OCI-LY3 (cell line): Measurements from ENCODE around the gene GLIS1.

Experiments
- H2AFZ ChIP-seq: fragments of 200-600, 300-600 bp; shearing (Covaris generic); 2 replicates; pipeline ENCODE4 v1.6.0; 2014; ENCODE audit warnings: antibody characterized with exemption, low read depth, low read length
- H3K27ac ChIP-seq: fragments of 200-600, 300-600 bp; sonication (generic); 2 replicates; pipeline ENCODE4 v1.5.1; 2014; ENCODE audit warnings: mild to moderate bottlenecking, low read length, moderate library complexity, mixed read lengths
- H3K27me3 ChIP-seq: fragments of 200-600, 300-600 bp; sonication (generic); 2 replicates; pipeline ENCODE4 v1.6.1; 2014; ENCODE audit warnings: low read depth, low read length, mixed read lengths
- H3K36me3 ChIP-seq: fragments of 200-600, 300-600 bp; sonication (generic); replicated peaks from 2 replicates; pipeline ENCODE3; 2014; ENCODE audit warnings: low read depth, low read length, mixed read lengths
- H3K4me1 ChIP-seq: fragments of 300-600, 200-600 bp; sonication (generic); 2 replicates; pipeline ENCODE4 v1.6.1; 2014; ENCODE audit warnings: low read length, mixed read lengths
- H3K4me2 ChIP-seq: fragments of 200-600, 300-600 bp; sonication (generic); 2 replicates; pipeline ENCODE4 v1.6.1; 2014; ENCODE audit warnings: low read length, mixed read lengths
- H3K4me3 ChIP-seq: fragments of 300-600, 200-600 bp; sonication (generic); 2 replicates; pipeline ENCODE4 v1.5.1; 2014; ENCODE audit warnings: antibody characterized with exemption, mild to moderate bottlenecking, low read length, moderate library complexity
- H3K79me2 ChIP-seq: fragments of 300-600, 200-600 bp; shearing (Covaris generic); 2 replicates; pipeline ENCODE4 v1.6.1; 2014; ENCODE audit warnings: mild to moderate bottlenecking, low read length, mixed read lengths
- H3K9ac ChIP-seq: fragments of 300-600, 200-600 bp; shearing (Covaris generic); 2 replicates; pipeline ENCODE4 v1.6.0; 2014; ENCODE audit warnings: mild to moderate bottlenecking, low read length, moderate library complexity
- H3K9me3 ChIP-seq: fragments of 200-600, 300-600 bp; shearing (Covaris generic); 2 replicates; pipeline ENCODE4 v1.6.1; 2014; ENCODE audit warnings: low read length, mixed read lengths; ENCODE audit not compliant: insufficient read depth
- H4K20me1 ChIP-seq: fragments of 200-600, 300-600 bp; sonication (generic); 2 replicates; pipeline ENCODE4 v1.6.1; 2016; ENCODE audit warnings: low read length, mixed read lengths; ENCODE audit not compliant: insufficient read depth
- EZH2phosphoT487 ChIP-seq: fragments of 200-600 bp; shearing (Covaris generic); IDR thresholded peaks from 2 replicates; pipeline ENCODE4 v1.6.1; 2018; ENCODE audit warnings: antibody characterized with exemption, mixed run types, low read depth
- TF ChIP-seq, protein P1 (sequence below): fragments of 200-600, 300-600 bp; sonication (generic); IDR thresholded peaks from 2 replicates; pipeline ENCODE4 v1.5.1; 2014; ENCODE audit warnings: antibody characterized with exemption, low read length, low read depth

Gene GLIS1

DNA sequence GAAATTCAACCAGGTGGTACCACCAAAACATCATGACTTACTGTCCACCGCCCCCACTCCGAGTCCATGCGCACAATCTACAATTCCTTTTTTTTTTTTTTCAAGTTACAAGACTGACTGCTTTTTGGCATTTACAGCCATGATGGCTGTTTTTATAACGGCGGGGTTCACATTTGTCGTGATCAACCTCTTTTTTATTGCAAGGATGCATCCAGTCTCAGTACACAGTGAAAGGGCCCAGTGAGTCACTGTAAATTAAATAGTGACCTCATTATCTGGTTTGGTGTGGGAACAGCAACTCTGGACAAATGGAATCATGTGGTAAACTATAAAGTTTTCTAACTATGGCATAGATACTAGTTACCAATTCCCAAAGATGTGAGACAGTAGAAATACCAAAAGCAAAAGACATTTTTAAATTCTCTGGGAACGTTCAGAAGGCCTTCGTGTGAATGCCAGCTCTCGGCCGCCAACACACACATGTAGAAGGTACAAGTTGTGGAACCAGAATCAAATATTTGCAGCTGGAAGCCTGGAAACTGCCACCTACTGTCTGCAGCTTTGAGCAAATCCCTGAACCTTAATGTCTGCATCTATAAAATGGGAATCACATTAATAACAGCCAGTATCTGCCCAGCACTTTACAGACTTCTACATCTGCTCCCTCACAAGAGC is 4.9 kb downstream of the GLIS1 start:
- no peak overlapping the region for H3K4me2 ChIP-seq
- no peaks in the 10 kb centered on the region for H4K20me1 ChIP-seq
- H3K36me3 ChIP-seq: no peaks in the 10 kb centered on the region
- H3K27me3 ChIP-seq: no peaks in the 10 kb centered on the region
- no peaks in the 10 kb centered on the region for H3K4me1 ChIP-seq
- H3K79me2 ChIP-seq: no peaks in the 10 kb centered on the region
- no peaks in the 10 kb centered on the region for H3K9me3 ChIP-seq
- H3K9ac ChIP-seq: no peak overlapping the region
- no peak overlapping the region for H3K27ac ChIP-seq
- TF ChIP-seq, protein P1, sequence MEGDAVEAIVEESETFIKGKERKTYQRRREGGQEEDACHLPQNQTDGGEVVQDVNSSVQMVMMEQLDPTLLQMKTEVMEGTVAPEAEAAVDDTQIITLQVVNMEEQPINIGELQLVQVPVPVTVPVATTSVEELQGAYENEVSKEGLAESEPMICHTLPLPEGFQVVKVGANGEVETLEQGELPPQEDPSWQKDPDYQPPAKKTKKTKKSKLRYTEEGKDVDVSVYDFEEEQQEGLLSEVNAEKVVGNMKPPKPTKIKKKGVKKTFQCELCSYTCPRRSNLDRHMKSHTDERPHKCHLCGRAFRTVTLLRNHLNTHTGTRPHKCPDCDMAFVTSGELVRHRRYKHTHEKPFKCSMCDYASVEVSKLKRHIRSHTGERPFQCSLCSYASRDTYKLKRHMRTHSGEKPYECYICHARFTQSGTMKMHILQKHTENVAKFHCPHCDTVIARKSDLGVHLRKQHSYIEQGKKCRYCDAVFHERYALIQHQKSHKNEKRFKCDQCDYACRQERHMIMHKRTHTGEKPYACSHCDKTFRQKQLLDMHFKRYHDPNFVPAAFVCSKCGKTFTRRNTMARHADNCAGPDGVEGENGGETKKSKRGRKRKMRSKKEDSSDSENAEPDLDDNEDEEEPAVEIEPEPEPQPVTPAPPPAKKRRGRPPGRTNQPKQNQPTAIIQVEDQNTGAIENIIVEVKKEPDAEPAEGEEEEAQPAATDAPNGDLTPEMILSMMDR: no peak
- no peak for TF ChIP-seq EZH2phosphoT487
- H3K4me3 ChIP-seq: no peak overlapping the region
- H2AFZ ChIP-seq: no peak overlapping the region

DNA sequence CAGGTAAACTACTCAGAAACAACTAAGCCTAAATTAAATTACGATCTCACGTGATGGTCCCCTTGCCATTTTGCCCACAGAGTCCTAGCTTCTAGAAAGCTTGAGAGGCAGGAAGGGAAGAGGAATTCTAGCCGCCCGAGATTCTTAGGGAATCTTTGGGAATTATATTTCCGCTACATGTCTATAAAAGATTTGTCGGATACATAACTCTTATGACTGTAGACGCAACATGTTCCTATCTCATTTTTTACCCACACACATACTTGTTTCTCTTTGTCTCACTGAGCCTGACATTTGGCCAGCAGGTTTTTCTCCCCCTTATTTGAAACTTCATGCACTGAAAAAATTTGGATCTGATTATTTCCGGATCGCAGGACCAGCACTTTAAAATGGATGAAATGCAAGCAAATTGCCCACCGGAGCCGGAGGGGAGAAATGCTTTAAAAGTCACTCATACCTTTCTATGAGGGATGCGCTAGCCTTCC is 5.5 kb downstream of the GLIS1 start:
- H3K9ac ChIP-seq: no peak overlapping the region
- H4K20me1 ChIP-seq: no peaks in the 10 kb centered on the region
- no peak overlapping the region for H3K4me2 ChIP-seq
- H3K4me3 ChIP-seq: no peak overlapping the region
- TF ChIP-seq, protein P1: no peak
- TF ChIP-seq EZH2phosphoT487: no peak
- H3K36me3 ChIP-seq: no peaks in the 10 kb centered on the region
- no peaks in the 10 kb centered on the region for H3K27me3 ChIP-seq
- H3K4me1 ChIP-seq: no peaks in the 10 kb centered on the region
- no peaks in the 10 kb centered on the region for H3K79me2 ChIP-seq
- H3K9me3 ChIP-seq: no peaks in the 10 kb centered on the region
- H2AFZ ChIP-seq: no peak overlapping the region
- H3K27ac ChIP-seq: no peak overlapping the region

DNA sequence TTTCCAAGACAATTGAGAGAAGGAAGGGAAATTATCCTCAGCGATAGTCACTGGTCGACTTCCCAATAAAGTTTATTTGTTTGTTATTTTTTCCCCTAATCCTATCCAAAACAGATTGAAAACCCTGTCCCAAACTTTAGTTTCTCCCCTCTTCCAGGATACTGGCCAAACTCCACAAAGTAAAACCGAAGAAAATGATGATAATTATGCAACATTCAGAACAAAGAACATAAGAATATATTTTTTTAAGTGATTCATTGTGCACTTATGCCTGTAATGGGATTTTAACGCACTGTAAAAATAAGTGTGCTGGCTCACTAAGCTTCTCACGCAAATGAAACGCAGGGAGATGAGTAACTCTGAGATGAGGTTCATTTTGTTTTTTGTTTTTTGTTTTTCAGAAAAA is 6.0 kb downstream of the GLIS1 start:
- H2AFZ ChIP-seq: no peak overlapping the region
- no peaks in the 10 kb centered on the region for H3K4me1 ChIP-seq
- no peaks in the 10 kb centered on the region for H3K79me2 ChIP-seq
- H4K20me1 ChIP-seq: no peaks in the 10 kb centered on the region
- no peaks in the 10 kb centered on the region for H3K9me3 ChIP-seq
- H3K27me3 ChIP-seq: no peaks in the 10 kb centered on the region
- H3K4me2 ChIP-seq: no peak overlapping the region
- no peak overlapping the region for H3K27ac ChIP-seq
- H3K9ac ChIP-seq: no peak overlapping the region
- no peaks in the 10 kb centered on the region for H3K36me3 ChIP-seq
- H3K4me3 ChIP-seq: no peak overlapping the region
- TF ChIP-seq EZH2phosphoT487: no peak
- TF ChIP-seq, protein P1: no peak

DNA sequence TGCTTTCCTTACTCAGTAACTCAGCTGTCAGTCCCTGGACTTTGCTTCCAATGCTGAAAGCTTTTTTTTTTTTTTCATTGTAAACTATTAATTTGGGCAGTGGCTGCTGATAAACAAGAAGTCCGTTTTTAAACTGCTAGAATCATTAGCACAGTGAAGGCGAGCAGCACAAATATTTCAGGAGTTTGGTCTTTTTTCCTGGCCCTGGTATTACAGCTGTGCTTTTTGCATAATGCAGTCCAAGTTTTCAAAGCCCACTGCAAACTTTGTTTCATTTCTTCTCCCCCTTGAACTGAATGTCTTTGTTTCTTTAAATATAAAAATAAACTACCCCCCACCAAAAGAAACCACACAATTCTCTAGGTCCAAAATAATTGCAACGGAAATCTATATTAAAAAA is 6.6 kb downstream of the GLIS1 start:
- Histone ChIP-seq H4K20me1 (no peaks in the 10 kb centered on the region), H3K36me3 (no peaks in the 10 kb centered on the region), H3K4me2 (no peak overlapping the region), H3K27ac (no peak overlapping the region), H3K9me3 (no peaks in the 10 kb centered on the region), H3K79me2 (no peaks in the 10 kb centered on the region), H3K9ac (no peak overlapping the region), H3K27me3 (no peaks in the 10 kb centered on the region), H3K4me3 (no peak overlapping the region), H2AFZ (no peak overlapping the region), H3K4me1 (no peaks in the 10 kb centered on the region)
- TF ChIP-seq EZH2phosphoT487: no peak
- TF ChIP-seq, protein P1: no peak
